GM18499 (cell line): ENCODE results near the gene EFCAB5.
"Not testable (repeated sequence)": the region's sequence is repeated elsewhere in the genome, so short reads cannot be mapped to it uniquely, and the experiment has no call there.

Experiments
- ATAC-seq: cut with Tn5 transposase; IDR thresholded peaks from one replicate; pipeline ENCODE4 v1.9.1; 2021; ENCODE audit warnings: moderate number of reproducible peaks; ENCODE audit not compliant: insufficient read depth, unreplicated experiment

Gene EFCAB5

DNA sequence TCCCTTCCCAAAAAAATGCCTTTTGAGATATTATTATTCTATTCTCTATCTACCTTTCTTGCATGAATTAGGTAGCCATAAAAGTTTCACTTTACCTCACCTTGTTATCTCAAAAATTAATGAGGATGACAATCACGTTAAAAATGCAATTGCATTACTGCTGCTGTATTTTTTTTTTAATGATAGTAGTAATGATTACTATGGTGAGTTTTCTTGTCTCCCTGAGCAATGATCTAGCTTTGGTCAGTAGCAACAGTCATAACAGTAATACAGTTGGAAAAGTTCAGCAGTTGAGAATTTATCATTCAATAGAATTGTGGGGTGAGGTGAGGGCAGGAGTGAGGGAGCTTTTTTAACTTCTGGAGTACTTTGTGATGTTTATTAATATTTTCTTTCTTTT lies at the start of gene EFCAB5:
Gene EFCAB5, plus strand, starts transcription at position 301 of the 400 bp plus-strand sequence. CDS start 163 bp downstream, outside the sequence.
- ATAC-seq = no peak

DNA sequence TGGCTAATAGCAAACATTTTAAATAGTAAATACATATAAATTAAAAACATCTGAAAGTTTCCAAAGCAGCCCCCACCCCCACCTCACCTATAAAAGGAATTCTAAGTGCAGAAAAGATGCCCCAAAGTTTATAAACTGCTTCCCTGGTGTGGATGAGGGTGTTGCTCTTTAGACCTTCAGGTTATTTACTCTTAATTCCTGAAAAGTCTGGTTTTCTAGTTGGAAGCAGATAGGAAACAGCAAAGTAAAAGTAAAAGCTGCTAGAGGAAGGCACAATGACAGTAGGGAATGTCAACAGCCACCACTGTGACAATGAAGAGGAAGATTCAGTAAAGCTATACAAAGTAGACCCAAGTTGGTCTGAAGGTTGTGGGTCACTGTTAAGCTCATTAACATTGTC lies 49.2 kb upstream of the EFCAB5 start:
- ATAC-seq = no peak

DNA sequence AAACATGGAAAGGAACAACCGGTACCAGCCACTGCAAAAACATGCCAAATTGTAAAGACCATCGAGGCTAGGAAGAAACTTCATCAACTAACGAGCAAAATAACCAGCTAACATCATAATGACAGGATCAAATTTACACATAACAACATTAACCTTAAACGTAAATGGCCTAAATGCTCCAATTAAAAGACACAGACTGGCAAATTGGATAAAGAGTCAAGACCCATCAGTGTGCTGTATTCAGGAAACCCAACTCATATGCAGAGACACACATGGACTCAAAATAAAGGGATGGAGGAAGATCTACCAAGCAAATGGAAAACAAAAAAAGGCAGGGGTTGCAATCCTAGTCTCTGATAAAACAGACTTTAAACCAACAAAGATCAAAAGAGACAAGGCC lies 44.3 kb upstream of the EFCAB5 start:
- not testable (repeated sequence) for ATAC-seq

DNA sequence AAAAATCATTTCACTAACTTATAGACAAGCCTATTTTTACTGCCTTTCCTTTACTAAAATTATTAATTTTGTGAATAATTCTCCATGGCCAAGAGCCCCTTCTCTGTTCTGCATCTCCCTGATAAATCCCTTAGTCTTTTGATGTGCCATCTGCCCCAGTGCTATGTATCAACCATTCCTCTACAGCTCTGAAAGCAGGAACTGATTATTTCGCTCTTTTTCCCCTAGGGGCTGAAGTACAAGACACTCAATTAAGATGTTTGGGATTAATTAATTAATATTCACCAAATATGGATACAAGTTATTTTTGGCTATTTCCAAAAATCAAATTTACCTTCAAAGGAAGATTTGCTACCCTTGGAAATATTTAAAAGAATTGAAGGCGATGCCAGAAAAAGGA lies 38.0 kb upstream of the EFCAB5 start:
- no peak for ATAC-seq

DNA sequence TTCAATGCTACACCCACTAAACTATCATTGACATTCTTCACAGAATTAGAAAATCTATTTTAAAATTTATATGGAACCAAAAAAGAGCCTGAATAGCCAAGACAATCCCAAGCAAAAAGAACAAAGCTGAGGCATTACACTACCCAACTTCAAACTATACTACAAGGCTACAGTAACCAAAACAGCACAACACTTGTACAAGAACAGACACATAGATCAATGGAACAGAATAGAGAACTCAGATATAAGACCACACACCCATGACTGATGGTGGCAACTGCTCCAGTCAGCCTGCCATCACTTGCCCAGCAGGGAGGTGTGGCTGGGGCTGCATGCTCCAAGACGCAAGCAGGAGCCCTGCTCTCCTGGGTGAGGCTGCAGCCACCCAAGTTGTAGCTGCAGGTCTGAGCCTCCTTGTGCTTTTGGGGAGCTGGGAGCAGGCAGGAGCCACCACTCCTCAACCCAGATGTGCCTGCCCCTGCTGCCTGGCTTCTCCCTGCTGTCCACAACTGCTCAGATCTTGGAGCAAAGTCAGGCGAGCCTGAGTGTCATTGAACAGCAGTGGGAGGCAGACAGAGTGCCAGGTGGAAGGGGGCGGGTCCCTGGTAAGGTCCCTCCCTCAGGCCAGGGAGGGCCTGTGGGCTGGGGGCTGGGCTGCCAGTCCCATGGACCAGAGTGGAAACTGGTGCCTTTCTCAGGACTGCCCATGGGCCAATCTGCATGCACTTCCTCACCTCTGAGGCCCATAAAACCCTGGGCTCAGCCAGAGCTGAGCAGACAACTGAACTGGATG lies 36.2 kb upstream of the EFCAB5 start:
- no peak for ATAC-seq

DNA sequence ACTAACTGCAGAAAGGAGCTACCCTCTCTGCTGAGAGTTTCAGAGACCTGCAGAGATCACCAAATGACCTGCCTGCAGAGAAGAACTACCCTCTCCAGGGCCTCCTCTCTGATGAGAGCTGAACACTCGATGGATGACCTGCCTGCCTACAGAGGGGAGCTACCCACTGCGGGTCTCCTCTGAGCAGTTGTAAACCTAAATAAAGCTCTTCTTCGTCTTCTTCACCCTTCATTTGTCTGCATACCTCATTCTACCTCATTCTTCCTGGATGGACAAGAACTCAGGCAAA lies 35.6 kb upstream of the EFCAB5 start:
- ATAC-seq = no peak

DNA sequence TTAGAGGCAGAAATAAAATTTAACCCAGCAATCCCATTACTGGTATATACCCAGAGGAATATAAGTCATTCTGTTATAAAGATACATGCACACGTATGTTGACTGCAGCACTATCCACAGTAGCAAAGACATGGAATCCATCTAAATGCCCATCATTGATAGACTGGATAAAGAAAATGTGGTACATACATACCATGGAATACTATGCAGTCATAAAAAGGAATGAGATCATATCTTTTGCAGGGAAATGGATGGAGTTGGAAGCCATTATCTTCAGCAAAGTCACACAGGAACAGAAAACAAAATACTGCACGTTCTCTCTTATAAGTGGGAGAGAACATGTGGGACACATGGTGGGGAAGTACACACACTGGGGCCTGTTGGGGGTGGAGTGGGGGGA lies 34.5 kb upstream of the EFCAB5 start:
- no peak for ATAC-seq

DNA sequence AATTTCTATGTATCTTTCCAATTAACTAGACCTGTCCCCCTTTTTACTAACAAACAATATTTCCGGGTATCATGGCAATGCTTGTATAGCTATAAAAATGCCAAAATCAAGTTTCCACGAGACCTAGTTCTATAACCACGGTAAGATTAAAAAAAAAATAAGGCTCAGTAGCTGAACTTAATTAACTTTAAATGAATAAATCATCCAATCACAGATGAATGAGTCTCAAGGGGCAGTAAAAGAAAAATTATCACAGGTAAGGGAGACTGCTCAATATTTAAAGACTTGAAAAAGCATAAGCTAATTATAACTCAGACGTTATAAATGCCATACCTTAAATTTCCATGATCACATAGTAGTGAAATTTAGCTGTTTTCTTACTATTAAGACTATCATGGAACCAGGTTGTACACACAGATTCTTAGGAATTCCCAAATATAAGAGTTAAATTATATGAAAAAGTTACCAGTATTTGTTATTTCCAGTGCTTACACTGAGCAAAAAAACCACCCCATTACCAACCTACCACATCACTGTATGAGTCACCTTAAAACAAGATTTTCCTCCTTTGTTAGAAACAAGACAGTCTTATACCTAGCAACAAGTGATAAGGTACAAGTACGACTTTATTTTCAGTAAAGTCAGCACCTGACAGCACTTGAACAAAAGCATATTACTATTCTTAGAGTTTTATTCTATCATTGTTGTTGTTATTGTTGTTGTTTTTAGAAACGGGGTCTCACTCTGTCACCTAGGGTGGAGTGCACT lies 32.0 kb upstream of the EFCAB5 start:
- no peak for ATAC-seq

DNA sequence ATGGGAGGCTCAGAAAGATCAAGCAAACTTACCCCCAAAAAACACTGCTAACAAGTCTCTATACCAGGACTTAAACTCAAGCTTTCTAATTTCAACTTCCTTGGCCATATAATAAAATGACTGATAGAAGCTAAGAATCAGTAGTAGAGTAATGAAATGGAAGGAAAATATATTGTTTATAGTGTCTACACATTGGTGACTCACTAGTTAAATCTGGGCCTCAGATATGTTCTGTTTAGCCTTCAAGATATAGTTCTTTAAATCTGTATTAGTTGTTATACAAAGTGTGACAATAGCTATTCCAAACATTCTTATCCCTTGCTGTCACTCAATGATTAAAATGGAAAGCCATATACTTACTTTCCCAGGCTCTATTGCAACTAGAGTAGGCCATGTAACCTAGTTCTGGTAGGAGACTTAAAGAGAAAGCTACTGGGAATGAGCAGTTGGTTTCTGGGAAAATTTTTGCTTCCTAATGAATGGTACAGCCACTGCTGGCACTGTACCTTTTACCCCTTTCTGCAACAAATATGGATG lies 29.7 kb upstream of the EFCAB5 start:
- no peak for ATAC-seq

DNA sequence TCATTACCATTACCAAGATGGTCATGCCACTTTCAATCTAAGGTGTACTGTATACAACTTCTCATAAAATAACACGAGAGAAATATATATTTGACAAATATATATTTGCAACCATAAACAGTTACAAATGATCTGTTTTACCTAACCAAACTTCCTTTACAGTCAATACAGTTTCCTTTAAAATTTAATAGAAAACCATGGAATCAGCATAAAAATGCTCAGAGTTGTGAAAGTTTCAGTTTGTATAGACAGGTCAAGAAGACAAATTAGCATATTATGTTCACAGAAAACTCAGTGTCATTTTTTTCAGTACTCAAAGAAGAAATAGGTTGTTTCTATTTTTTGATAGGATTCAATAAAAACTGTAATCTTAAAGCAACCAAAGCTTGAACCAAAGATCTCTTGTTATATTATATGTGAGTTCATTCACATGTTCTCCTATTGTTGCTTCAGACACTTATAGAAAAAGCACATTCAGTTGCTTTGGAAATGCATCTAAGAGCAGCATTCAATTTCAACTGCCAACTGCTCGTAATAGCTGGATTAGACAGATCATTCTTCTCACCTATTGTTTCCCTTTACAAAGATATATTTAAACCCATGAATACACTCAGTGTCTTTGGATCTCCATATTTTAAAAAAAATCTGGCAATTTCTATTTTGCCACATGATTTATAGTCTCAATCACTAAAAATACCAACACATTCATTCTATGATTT lies 26.5 kb upstream of the EFCAB5 start:
- no peak for ATAC-seq

DNA sequence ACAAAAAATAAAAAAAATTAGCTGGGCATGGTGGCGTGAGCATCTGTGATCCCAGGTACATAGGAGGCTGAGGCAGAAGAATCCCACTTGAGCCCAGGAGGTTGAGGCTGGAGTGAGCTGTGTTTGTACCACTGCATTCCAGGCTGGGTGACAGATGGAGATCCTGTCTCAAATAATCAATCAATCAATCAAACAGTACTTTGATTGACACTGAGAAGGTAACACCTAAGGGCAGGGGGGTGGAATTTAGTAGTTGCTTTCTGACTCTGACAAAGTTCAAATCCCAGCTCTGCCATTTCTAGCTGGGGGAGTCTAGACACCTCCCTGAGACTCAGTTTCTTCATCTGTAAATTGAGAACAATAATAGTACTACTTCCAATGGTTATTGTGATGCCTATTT lies 23.4 kb upstream of the EFCAB5 start:
- no peak for ATAC-seq

DNA sequence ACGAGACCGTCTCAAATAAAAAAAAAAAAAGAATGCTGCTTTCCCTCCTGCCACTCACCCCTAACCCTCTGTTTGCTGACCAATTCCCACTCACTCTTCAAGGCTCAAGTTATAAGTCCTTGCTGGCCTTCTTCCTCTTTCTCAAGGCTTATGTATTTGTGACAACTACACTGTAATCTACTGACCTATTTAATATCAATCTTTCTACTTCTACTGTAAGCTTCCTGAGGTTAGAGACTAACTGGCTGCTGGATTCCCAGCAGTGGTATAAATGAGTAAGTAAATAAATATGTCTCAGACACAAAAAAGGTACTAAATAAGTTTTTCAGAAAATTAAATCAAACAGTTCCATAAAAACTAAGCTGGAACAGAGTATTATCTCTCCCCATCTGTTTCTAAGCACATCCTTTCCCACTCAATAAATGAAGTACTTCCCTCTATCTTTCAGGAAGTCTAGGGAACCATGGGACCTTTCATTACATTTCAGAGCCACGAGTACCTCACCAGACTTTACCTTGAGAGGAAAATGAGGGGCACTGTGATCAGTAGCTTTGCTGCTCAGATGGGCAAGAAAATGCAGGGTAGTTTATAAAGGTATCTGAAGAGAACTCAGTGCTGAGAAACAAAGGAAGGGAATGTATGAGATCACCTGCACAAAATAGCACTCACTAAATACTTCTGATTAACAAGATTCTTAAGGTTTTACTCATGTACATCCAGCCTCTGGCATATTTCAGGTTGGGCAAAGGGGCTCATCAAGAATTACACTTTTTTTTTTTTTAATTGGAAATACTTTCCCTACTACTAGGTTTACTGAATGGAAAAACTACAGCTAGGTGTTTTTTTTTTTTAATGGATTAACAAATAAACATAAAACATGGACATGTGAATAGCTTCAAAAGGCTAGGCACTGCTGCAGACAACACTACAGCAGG lies 22.2 kb upstream of the EFCAB5 start:
- no peak for ATAC-seq

DNA sequence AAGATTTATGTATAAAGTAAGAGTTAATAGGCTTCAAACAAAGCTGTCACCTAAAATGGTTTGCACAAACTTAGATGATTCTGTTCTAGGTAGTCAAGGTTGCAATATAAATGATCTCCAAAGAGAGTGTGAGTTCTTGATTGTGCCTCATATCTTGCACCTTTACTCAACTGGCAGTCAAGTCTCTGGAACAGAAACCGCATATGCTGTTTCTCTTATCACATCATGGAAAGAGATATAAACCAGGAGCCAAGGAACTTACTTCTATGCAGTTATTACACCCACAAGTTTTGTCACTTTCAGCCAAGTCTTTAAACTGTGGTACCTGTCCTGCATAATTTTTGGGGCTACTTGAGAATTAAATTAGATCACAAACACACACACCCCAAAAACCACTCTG lies 16.6 kb upstream of the EFCAB5 start:
- ATAC-seq = no peak

DNA sequence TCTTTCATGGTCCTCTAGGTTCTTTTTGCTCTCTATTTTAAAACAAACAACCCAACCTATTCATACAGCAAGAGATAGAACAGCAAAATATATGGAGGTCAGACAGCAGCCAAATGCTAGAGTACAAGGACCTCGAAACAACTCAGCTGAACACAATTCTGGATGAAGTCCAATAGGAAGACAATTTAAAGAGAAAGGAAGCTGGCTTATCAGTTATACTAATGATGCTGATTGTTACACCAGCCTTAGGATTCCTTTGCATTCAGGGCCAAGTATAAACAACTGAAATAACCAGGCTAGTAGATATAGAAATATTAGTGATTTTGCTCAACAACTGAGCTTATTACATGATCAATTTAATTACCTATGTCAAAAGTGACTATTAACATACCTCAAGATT lies 13.9 kb upstream of the EFCAB5 start:
- no peak for ATAC-seq

DNA sequence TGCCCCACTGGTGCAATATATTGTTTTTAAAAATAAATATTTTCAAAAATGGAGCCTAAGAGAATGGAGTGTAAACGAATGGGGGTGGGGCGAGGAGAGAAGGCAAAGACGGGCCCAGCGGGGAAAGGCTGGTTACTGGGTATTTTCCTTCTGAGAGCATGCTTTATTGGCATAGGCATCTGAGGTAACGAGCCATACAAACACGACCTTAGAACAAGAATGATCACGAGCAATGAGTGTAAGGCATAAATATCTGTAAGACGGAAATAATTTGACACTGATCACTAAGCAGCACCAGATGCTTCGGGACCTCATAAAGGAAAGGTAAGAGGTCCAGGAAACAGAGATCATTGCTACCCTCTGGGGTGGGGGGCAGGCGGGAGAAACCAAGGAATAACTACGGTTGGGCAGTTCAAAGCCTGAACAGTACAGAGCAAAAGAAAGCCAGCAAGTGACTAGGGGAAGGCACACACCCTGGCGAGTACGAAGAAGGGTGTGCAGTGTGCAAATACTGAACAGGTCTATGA lies 12.4 kb upstream of the EFCAB5 start:
- no peak for ATAC-seq

DNA sequence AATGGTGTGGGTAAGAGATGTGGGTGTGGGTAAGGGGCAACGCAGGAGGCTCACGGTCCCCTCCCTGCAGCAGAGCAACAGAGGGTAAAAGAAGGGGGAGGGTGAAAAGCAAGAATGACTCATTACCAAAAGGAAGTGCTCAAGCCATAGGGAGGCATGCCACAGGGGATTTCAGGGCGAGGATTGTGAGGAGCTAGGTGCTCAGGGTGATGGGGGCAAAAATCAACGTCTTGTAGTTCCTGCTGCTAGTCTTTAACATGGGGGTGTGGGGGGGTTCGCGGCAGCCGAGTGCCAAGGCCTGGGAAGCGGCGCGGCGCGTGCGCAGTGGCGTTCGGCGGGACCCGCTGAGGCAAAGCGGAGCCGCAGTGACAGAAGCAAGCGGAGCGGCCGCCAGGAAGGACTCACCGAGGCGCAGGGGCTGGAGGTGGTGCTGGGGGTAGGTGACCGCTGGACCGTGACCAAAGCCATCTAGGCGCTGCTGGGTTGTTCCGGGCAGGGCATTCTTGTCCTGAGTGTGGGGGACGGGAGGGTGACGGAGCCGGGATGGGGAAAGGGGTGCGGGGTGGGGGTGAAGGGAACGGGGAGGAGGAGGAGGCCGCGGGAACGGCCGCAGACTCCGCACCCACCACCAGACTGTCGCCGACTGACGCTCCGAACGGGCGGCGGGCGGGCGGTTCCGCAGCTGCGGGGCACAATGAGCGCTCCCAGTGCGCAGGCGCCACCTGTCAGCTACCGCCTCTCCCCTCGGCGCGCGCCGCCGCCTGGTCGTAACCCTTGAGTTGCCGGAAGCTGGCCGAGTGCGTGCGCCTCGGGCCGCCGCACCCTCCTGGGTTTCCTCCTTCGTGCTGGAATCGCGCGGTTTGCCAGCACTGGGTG lies 11.7 kb upstream of the EFCAB5 start, which contains the start of gene SSH2:
Gene SSH2, minus strand, starts transcription at position 696 of the 876 bp plus-strand sequence. Its CDS starts 228 bp downstream, at position 468.
- no peak for ATAC-seq

DNA sequence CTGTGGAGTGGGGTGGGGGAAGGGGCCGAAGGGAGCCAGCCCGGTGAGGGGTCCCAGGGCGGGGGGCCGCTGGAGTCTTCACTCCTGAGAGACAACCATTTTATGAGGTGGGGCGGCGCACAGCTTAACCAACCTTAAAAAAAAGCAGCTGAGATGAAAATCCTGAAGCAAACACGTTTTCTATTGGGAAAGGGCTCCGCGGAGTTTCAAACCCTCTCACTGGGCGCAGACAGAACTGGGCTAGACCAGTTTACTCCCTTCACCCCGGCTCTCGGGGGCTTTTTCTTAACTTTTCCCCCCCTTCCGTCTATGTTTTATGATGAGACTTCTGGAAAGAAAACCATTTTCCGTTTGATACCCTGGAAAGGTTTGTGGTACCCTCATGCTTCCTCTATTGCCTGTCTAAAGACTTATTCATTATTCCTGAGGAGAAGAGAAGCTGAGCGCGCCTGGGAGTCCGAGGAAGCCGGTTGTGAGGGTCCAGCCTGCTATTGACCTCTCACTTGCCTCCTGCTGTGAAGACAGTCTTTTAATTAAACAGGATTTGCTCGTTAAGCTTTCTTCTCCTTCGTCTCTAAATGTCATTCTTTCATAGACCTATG lies 10.9 kb upstream of the EFCAB5 start:
- ATAC-seq = no peak

DNA sequence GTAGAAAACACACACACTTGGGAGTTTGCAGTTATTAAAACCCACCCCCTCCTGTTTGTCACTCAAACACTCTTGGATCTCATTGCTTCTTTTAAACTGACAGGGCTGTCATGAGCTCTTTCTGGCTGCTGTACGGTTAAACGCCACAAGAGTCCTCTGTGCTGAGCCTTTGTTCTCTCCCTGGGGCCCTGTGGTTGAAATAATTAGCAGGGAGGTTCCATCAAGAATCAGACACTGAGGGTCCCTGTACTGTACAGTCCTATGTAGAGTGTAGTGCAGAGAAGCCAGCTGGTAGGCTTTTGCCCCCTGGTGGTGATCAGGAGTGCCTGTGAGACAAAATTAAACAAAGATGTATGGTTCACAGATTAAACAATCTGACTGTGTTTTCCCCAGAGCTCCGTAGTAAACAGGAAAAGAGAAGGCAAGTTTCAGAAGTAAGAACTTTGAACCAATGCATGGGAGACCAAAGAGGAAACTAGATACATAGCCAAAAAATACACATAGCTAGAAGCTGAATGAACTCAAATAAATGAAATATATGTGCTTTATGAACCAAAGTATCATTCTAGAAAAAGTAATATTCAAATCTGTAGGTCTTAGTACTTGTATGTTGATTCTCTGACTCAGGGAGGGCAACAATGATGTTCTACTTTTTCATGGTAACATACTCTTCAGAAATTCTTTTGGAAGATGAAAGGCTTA lies 10.1 kb upstream of the EFCAB5 start:
- ATAC-seq = peak; percentile 64
